SW 1271 (cell line): ENCODE results near the gene NMUR1.
A peak's percentile ranks its signal among the peaks of the same experiment; 100 is the strongest.

Experiments
- DNase-seq, 2 experiments: peaks; one replicate each; lab custom pipeline; 2025; lab: John Stamatoyannopoulos, UW

NMUR1 gene

DNA sequence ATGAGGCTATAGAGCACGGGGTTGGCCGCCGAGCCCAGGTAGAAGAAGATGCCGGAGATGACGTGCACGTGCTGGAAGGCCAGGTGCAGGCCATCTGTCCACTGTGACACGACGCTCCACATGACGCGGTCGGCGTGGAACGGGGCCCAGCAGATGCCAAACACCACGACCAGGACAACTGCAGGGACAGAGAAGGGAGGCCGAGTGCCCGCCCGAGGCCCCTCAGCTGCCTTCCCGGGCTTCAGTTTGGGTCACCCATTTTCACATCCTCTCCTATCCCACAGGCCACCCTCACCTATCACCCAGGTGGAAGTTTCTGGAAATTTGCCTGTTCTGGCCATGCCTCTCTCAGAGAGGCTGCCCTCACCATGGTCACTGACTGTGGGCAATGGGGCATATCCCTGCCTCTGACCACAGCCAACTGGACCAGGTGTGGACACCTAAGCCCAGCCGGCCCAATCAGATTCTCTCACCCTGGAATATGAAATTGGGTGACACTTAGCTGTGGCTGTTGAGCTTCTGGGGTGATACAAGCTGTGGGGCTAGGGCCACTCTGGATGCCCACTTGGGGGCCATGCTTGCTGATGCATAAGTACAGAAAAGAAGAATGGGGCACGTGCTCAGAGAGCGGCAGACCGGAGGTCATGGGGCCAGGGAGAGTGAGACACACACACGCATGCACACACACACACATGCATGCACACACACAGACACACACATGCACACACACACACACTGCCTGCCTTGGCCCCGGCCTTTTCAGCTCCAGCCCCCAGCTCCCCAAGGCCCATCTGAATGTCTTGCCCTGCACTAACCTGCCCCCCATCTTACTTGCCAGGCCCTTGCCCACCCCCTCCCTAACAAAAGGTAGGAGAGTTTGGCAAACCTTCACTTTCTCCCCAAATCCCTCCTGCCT, 4.7 kb downstream of the NMUR1 start:
- DNase-seq = no peak

DNA sequence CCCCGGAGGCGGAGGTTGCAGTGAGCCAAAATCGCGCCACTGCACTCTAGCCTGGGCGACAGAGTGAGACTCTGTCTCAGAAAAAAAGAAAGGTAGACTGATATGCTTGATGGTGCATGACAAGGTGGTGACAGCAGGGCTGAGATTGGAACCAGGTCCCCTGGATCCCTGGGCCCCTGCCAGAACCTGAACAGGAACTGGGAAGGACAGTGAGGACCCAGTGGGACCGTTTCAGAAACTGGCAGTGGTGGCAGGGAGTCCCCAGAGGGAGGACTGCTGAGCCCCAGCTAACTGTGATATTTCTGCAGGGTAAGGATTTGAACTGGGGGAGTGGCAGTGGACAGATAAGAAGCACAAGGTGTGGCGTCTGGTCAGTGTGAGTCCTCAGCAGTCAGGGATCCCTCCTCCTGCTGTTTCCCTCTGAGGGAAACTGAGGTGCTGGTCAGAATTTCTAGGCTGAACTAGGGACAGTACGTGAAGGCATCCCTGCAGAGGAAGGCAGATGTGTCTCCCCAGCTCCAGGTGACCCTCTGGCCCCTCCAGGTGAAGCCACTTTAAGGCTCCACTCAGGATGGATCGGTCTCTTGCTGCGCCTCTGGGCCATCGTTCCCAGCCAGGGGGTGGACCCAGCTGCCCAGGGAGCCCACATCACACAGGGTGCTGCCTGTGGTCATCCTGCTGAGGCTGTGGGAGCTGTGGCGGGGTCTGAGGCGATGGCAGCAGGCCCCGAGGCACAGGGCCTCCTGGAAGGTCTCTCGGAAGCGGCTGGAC, 5.6 kb downstream of the NMUR1 start:
- DNase-seq = no peak

DNA sequence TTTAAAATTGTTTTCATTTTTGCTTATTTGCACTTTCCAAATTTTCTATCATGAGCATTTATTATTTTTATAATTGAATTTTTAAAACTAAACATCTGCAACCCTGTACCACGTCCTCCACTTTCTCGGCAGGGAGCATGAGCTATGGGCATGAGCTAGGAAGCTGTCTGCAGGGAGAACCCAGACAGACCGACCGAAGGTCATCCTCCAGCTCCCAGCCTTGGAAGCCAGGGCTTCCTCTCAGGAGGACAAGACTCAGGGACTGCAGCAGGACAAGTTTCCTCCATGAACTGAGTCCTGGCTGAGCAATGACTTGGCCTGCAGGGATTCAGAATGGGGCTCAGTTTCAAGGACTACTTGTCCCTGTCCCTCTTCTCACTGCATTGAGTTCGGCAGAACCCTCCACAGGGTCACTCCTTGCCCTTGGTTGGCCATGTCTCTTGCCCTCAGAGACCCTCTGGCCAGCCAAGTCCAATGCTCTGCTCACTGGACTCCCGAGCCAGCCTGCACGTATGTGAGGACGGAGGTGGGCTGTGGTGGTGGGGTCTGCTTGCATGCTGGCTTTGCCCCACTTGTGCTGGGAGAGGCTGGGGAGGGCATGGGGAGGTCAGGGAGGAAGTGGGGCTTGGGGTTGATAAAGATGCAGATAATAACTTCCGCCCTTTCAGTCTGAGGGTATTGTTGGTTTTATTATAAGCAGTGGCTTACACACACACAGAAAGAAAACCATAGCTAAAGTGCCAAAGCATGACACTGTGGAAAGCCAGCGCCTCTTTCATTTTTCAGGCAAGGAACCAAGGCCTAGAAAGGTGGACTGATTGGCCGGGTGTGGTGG, 6.6 kb downstream of the NMUR1 start:
- no peak for DNase-seq

DNA sequence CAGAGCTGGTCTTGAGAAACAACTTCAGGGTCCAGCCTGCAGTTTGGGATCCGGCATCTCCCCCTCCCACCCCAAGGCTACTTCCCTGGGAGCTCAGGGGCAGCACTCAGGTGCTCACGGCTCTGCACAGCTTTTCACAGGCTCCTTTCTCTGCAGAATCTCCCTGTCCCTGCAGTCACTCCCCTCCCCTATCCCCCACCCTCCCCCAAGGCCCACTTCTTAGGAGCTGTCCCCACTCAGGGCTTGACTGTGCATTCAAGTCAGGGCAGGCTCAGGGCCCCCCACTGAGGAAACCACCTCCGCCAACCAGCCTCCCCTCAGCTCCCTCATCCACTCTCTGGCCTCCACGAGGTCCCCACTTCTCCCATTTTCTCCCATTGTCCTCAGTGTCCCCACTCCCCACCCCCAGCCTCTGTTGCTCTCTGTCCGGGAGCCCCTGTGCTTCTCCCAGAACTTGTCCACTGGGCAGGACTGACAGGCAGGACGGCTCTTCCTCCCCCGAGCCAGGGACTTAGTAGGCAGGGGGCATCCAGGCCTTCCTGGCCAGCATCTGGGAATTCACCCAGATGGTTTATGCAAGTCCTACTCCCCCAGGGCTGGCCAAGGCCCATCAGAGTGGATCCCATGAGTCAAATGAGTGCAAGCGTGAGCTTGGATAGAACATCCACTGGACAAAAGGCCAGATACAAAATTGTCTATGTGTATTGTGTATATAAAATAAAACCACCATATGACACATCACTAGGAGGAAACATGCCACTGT, 7.6 kb downstream of the NMUR1 start:
- no peak for DNase-seq

DNA sequence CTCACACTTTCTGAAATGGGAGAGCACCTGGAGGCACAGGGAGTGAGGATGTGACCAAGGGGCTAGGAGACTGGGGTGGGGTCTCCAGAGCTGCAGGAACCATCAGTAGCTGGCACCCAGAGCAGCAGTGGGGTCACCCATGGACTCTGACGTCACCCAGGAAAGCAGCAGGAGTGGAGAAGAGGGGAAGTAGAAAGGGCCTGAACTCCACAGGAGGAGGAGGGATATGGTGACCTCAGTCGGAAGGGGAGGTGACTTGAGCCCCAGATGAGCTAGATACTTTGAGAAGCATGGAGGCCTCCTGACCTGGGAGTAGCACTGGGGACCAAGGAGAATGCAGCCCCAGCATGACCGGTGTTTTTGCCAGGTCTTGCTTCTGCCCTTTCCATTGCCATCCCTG, 8.8 kb downstream of the NMUR1 start:
- no peak for DNase-seq

DNA sequence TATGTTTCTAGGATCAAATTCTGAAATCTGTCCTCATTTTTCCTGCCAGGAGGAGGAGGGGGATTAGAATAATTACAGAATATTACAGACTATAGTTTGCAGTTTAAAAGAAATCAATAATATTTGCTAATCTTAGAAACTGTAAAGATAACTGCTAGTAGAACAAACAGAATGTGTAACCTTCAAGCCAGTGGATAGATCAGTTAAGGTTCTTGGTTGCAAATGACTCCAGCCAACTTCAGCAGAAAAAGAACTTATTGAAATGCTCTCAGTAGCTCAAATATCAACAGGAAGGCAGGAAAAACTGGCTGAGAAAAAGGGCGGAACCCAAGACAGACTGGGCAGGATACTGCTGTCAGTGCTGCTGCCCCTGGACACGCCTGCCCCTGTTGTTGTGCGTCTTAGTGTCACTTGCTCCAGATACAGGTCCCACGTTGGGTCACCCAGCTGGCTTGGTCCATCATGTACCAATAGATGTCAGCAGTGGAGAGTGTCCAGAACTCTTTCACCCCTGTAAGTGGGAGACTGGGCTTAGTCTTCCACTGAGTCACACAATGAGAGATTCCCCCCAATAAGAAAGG, 10.2 kb downstream of the NMUR1 start:
- DNase-seq = no peak

DNA sequence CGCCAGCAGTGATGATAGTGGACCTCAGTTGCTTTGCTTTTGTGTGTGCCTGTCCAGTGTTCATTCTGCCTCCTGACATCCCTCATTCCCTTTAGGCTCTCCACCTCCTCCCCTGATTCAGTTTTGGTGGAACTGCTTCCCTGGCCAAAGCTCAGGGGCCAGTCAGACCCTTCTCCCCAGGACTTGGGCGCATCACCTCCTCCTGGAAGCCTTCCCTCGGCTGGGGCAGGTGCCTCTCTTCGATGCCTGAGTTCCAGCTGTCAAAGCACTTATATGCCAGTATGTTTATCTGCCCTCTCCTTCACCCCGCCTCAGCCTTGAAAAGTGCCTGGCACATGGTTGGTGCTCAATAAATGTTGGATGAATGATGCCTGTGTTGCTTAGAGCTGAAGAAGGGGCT, 11.5 kb downstream of the NMUR1 start:
- no peak for DNase-seq

DNA sequence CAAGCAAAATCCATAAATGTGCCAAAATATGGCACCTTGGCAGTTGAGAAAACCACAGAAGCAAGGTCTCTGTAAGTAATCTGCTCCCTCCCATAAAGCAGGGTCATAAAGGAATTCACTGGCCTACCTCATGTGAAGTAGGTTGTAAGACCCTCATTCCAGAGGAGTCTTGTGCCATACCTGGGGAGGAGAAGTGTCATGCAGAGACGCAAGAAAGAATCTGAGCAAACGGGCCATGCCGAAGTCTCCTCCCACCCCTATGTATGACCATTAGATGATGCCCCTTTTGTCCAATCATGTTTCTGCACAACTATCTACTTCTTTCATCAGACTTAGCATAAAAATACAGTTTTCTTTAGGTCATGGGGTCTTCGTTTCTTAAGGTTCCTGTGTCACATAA, 14.6 kb downstream of the NMUR1 start:
- DNase-seq = no peak

DNA sequence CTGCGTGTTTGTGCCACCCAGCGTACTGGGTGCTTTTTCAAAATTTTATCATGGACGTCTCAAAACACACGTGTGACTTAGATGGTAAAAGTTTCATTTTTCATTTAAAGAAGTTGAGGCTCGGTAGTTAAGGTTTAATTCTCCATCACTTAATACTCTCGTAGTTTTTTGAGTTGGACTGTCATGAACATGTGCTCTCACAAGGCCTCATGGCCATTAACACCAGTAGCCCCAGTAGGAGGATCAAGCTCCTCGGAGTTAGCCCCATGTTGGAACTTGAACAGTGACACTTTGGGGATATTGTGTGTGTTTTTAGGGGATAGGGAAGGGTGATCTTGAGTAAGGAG, 15.3 kb downstream of the NMUR1 start:
- peak in 1 of 2 experiments; percentile 7 for DNase-seq

DNA sequence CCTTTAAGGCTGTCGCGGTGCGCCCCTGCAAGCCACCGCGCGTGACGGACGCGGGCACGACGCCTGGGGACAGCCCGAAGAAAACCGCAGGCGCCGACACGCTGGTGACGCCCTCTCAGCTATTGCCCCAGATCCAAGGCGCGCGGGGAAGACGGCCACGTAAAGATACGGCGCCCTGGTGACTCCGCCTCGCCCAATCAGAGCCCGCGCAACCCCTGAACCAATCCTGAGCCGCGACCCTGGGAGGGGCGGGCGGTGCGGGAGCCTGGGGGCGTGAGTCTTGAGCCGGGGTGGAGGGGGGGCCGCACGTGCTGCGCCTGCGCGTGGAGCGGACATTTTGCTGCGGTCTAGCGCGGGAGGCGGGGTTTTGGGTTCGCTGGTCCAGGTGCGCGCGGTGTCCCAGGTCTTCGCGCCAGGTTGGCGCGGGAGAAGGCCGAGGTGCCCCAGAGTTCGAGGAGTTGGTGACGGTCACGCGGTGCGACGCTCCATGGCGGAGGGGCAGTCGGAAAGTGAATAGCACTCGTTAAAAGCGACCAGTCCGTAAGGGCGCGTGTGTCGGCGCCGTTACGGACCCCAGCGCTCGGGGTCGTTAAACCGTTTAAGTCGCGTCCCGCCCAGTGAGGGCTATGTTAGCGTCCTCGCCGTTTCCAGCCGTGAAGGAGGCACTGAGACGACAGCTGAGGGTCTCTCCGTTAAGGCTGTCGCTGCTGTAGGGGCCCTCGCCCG, 15.9 kb downstream of the NMUR1 start:
- DNase-seq = peak; percentile 84 to 93

DNA sequence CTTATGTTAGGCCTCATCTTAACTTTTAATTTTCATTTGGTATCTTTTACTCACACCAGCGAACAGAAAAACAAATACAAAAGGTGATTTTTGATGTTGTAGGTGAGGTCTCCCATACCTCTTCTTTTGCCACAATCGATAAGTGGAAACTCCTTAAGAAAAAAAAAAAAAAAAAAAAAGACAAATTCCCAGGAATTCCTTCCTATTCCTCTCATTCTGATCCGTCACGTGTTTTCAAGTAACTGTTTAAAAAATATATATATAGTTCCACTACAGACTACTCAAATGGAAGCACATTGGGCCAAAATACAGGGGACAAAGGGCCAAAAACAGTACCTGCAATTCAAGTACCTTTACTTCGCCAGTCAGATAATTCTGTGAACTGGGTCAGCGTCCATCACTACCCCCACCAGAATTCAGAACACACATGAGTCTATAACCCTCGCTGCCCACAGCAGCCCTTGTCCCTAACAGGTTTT, 16.5 kb downstream of the NMUR1 start:
- no peak for DNase-seq

DNA sequence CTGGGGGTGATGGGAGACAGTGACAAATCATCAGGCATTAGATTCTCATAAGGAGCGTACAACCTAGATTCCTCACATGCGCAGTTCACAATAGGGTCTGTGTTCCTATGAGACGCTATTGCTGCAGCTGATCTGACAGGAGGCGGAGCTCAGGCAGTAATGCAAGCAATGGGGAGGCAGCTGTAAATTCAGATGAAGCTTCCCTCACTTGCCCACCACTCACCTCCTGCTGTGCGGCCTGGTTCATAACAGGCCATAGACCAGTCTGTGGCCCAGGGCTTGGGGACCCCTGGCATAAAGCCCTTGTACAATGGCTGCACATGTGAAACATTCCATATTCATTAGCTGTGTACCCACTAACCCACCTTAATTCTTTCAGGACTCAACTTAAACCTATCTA, 18.0 kb downstream of the NMUR1 start:
- DNase-seq = no peak

DNA sequence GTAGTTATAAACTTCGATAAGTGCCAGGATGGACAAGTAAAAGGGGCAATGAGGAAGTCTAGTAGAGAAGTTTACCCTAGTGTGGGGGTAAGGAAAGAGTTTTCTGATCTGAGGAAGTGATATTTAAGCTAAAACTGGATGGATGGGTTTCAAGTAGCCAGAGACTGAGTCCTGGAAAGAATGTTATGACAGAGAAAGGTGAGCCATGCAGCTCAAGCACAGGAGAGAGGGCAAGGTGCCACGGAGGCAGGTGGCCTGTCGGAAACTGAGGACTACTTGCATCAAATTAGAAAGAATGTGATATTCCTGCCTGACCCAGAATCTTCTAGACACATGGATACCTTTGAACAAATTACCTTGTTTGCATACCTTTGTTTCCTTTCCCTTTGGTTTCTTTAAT, 26.5 kb downstream of the NMUR1 start:
- no peak for DNase-seq

DNA sequence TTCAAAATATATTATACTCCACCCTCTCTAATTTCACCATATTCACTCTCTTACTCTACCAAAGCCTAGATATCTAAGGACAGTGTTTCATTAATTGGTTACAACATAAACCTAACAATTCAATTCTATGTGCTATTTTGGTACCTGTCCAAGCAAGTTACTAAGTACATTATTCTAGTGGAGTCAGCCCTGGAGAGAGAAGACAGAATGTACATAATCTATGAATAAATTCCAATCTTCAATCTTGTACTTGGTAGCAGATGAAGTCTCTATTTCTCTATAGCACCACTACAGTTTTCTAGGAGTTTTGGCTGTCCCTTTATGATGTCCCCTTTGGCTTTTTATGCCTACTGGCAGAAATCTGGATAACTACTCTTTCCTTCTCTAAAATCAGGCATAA, 27.6 kb downstream of the NMUR1 start:
- DNase-seq = no peak

DNA sequence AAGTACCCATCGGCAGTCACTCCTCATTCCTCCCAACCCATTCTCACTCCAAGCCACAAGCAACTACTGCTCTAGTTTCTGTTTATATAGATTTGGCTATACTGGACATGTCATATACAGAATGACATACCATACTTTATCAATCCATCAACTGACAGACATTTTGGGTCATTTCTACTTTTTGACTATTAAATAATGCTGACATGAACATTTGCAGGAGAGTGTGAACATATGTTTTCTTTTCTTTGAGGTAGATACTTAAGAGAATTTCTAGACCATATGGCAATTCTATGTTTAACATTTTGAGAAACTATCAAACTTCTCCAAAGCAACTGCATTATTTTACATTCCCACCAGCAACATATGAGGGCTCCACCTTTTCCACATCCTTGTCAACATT, 32.6 kb downstream of the NMUR1 start:
- DNase-seq = no peak

DNA sequence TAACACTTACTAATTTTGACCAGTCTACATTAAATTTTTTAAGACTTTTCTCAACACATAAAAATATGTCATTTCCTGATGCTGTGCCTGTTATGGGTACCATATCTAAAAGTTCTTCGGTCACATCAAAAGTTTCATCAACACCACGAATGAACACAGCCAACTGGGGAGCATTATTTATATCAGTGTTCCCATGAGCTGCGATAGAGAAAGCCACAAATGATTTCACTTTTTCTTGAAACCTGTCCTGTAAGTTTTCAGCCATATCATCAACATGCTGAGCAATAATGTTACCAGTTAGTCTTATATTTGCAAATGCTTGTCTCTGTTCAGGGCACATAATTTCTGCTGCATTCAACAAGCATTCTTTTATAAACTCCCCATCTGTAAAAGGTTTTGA, 35.6 kb downstream of the NMUR1 start:
- no peak for DNase-seq

DNA sequence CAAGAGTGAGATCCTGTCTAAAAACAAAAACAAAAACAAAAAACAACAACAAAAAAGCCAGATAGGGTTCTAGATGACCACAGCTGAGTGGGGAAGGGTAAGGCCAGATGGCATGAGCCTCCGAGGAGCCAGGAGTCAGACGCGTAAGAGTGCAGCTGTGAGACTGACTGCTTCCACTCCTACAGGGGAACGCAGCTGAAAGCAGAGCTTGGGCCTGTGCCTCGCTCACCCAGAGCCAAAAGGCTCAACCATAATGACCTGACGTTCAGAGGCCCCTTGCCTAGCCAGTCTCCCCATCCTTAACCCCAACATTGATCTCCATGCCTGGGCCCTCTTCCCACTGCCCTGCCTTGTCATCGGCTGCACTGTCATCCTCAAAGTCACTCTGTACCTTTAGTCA, 39.4 kb downstream of the NMUR1 start:
- no peak for DNase-seq

DNA sequence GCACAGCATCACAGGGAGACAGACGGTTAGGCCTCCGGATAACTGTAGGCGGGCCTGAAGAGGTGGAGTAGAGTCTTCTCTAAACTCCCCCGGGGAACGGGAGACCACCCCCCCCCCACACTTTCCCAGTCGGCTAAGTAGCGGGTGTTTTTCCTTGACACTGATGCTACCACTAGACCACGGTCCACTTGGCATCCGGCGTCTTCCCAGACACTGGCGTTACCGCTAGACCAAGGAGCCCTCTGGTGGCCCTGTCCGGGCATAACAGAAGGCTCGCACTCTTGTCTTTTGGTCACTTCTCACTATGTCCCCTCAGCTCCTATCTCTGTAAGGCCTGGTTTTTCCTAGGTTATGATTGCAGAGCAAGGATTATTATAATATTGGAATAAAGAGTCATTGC, 40.3 kb downstream of the NMUR1 start:
- no peak for DNase-seq

DNA sequence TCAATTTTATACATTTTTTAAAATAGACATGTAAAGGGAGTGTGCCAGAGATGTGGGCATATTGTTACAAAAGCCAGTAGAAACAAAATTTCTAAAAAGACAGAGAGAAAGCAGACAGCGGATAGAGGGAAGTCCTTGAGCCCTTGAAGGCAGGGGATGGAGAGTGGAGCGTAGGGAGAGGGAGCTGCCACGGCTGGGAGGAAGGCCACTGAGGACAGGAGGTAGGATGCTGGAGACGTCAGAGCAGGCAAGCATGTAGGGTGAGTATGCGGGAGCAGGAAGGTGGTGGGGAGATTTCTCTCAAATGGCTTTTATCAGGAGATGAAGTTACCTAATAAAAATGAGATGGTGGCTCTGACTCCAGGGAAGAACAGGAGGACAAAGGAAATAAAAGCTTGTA, 41.9 kb downstream of the NMUR1 start:
- DNase-seq = no peak

DNA sequence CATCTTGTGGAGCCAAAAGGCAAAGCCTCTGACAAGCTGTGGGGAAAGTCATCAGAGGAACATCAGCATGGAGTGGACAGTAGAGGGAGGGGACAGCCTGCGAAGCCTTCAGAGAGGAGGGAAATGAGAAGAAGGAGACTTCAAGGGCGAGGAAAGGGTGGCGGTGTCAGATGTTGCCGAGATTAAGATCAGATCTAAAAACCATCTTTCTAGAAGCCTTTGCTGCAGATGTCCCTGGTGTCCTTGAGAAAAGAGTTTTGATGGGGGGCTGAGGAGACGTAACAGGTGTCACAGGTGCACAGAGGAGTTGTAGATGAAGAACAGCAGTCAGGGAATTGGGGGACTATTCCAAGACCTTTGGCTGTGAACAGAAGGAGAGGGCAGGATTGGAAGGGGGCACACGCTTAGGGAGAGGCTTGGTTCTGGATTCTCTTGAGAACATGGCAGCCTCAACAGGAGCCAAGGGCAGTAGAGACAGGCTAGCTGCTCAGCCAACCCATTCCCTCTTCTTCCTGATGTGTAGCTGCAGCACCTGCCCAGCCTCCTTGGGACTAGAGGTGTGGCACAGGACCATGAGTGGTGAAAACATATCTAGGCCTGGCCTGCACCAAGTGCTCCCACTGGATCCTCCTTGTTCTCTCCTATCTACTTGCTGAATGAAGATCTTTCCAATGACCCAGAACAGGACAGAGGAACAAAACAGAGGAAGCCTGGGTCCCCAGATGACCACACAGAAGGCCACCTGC, 43.2 kb downstream of the NMUR1 start:
- DNase-seq = no peak
